Cardiac septum (tissue), 1 donor: Measurements from ENCODE around the gene C5orf63. TPM values are rescaled to one million over a fixed set of nuclear protein-coding genes. Genes with fewer than 3 reads are reported as not detected.
"Not testable (repeated sequence)": the region's sequence is repeated elsewhere in the genome, so short reads cannot be mapped to it uniquely, and the experiment has no call there.

Experiments
- DNase-seq: peaks from one replicate; pipeline ENCODE4 v3.0.0-alpha.2; 2020; ENCODE audit warnings: low spot score
- intact Hi-C: fragments of 100-400 bp; cut with DNase I; formaldehyde crosslinking; loops from one replicate; pipeline ENCODE4 v1.14.0; 2022
- long read RNA-seq: library from polyadenylated mRNA; unstranded; transcript quantifications from one replicate; pipeline ENCODE4 v2.0.0, GENCODE V29; 2021
- total RNA-seq: library from RNA; stranded (reverse); fragmentation: NEBNext Ultra II Directional; extraction: Animal tissue kit (Norgen Biotek cat#: 25700); gene quantifications from one replicate; pipeline ENCODE4 v1.2.1, GENCODE V29; 2021
- donor health status: DM: no; HTN: no; CAD: no.

Gene C5orf63
- 11.5 TPM for total RNA-seq
- long read RNA-seq, full-length matches to known transcripts: 5 of 13 reads
- long read RNA-seq, partial matches to known transcripts: 1 of 13 reads
- long read RNA-seq, other reads (novel, unspliced or antisense): 7 of 13 reads

DNA sequence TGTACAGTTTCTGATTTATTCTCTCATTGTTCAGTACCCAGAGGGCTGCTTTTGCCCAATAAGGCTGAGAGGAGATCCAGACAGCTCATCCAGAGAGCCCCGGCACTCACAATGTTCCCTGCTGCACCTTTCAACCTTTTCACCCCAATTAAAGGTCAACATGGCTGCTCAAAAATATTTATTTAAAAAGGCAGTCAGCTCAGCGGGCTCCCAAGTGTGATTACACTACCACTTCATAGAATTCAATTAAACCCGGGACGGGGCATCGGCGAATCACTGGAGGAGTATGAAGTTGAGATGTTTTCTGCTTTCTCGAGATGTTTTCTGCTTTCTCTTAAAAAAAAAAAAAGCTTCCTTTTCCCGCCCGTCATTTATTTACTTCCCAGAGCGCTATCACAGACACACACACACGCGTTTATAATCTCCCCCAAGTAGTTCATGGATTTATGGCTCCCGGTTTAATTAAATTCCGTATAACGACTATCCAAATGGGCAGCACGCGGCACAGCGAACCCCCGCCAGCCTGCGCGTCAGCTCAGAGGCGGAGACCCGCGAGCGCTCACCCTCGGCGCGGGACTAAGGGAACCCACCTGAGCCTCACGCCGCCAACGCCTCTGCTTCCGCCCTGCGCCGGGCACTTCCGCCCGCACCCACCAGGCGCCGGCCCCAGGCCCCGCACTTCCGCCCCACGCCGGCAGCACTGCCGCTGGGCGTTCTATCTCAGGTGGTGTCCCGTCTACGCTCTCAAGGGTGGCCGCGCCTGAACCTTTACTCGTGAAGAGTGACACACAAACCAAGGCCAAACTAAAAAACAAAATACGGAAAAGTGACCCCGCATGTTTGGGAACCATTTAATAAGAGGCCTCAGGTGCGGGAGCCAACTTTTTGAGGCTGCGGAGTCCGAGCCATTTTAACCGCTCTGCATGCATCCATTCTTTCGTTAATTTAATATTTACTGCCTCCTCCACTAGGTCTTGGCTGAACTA lies at the start of gene C5orf63:
TSS of gene C5orf63 (minus strand) at position 642 of the 986 bp plus-strand sequence. CDS start 14,507 bp downstream, outside the sequence.
- intact Hi-C loops: no loop called here
- peak; percentile 81 for DNase-seq

DNA sequence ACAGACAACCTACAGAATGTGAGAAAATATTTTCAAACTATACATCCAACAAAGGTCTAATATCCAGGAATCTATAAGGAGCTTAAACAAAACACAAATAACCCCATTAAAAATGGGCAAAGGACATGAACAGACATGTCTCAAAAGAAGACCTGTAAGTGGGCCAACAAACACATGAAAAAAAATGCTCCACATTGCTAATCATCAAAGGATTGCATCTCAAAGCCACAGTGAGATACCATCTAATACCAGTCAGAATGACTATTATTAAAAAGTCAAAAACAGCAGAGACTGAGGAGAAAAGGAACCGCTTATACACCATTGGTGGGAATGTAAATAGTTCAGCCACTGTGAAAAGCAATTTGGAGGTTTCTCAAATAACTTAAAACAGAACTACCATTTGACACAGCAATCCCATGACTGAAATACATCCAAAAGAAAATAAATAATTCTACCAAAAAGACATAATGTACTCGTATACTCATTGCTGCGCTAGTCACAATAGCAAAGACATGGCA lies 39.1 kb upstream of the C5orf63 start:
- intact Hi-C loops: no loop called here

DNA sequence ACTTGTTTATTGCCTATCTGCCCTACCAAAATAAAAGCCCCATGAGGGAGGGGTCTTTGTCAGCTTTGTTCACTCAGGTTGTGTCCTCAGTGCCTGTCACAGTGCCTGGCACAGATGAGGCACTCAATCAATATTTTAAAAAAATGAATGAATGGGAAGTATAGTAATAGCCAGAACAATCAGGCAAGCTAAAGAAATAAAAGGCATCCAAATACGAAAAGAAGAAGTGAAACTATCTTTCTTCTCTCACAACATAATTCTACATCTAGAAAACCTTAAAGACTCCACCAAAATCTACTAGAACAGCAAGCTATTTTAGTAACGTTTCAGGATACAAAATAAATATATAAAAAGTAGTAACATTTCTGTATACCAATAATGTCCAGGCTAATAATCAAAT lies 37.8 kb upstream of the C5orf63 start:
- intact Hi-C loops: no loop called here
- no peak for DNase-seq

More for the DNA sequence above, 39.1 kb upstream of the C5orf63 start:
- DNase-seq: no peak

DNA sequence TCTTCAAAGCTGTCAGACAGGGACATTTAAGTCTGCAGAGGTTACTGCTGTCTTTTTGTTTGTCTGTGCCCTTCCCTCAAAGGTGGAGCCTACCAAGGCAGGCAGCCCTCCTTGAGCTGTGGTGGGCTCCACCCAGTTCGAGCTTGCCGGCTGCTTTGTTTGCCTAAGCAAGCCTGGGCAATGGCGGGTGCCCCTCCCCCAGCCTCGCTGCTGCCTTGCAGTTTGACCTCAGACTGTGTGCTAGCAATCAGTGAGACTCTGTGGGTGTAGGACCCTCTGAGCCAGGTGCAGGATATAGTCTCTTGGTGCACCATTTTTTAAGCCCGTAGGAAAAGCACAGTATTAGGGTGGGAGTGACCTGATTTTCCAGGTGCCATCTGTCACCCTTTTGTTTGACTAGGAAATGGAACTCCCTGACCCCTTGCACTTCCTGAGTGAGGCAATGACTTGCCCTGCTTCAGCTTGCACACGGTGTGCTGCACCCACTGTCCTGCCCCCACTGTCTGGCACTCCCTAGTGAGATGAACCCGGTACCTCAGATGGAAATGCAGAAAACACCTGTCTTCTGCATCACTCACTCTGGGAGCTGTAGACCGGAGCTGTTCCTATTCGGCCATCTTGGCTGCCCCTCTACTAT lies 35.4 kb upstream of the C5orf63 start:
- not testable (repeated sequence) for DNase-seq

DNA sequence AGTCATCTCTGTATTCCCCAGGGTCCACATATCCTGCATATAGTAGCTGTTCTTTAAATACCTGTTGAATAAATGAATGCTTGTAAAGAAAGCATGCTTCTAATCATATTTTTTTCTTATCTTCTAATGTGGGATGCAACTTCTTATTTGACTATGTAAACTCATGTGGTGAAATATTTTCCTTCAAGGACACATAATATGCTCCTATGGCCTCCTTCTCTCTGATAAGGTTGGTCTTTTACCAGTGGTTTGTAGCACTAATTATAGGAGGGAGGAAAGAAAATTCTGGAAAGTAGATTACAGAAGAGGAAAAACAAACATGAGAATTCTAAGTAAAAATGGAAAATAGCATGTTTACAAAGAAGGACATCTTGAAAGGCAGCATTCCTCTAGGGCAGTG lies 28.6 kb upstream of the C5orf63 start:
- intact Hi-C loops: no loop called here
- no peak for DNase-seq

More for the DNA sequence above, 35.4 kb upstream of the C5orf63 start:
- intact Hi-C loops: not testable (repeated sequence)

DNA sequence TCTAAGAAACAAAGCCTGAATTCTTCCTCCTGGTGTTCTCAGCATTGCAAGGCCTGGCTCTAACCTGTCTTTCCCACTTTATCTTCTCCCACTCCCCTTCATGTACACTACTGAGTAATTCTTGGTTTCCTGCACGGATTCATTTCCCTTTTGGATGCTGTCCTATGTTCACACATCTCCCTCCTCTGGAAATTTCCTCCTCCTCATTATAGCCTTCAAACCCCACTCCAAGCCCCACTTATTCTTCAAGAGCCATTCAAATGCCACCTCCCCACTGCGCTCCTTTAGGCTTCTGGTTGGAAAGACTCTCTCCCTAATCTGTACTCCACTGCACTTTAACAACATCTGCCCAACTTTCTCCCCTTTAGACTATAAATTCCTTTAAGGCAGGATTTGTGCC lies 28.2 kb upstream of the C5orf63 start:
- DNase-seq: no peak
- intact Hi-C loops: no loop called here

DNA sequence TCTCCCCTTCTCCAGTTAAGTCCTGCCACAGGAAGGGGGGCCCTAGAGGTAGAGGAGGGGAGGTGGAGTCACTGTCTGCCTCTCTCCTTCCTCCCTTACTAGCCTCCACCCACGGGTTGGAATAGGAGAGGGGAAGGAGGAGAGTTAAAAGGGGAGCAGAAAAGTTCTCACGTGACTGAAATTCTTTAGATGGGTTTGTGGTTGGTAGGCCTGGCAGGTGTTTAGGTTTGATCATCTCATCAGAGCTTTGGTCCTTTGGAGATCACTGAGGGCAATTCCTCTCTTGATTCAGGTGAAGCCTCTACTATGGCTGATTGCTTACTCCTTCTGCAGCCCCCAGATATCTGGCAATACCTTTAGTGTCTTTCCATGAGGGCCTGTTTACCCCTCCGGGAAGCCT lies 24.9 kb upstream of the C5orf63 start:
- intact Hi-C loops: no loop called here
- DNase-seq: no peak

DNA sequence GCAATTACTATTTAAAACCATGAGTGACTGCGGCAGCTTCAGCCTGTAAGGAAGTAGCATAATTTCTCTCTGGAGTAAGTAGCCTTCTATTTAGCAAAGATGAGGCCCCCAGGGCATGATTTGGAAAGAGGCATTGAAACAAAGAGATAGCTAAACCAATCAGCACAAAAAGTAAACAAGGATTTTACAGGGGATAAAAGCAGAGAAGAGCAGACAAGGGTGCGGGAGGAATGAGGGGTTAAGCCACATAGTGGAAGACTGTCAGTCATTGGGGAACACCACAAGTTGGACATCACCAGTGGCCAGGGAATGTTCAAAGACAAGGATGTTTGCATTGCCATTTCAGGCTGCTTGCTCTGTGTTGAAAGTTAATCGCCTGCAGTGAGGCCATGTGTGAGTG lies 24.0 kb upstream of the C5orf63 start:
- intact Hi-C loops: no loop called here
- no peak for DNase-seq

DNA sequence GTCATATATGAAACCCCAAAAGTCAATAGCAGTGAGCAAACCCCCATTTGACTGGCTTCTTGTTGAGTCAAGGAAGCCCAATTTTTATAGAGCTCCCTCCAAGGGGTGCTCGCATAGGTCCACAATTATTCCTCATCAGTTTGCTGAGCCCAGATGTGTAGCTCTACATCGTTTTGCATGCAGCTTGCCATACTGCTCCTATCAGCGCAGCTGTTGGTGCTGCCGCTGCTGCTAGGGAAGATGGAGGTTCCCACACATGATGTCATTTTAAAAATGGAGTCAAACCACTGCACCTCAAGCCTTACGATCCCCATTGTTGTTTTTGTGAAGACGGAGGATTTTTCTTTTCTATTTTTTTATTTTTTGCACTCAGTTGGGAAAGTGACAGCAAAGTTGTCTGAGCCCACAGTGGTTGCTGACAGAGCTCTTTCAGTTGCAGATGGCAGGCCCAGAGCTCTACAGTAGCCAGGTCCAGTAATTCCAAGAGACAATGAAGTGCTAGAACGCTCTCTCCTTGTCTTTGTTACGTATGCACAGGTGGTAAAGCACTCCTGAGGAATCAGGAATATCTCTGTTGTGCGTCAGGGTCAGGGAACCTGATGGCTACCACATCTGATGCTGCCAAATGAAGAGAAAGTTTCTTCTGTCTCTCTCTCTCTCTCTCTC lies 23.2 kb upstream of the C5orf63 start:
- intact Hi-C loops: no loop called here
- DNase-seq: no peak

DNA sequence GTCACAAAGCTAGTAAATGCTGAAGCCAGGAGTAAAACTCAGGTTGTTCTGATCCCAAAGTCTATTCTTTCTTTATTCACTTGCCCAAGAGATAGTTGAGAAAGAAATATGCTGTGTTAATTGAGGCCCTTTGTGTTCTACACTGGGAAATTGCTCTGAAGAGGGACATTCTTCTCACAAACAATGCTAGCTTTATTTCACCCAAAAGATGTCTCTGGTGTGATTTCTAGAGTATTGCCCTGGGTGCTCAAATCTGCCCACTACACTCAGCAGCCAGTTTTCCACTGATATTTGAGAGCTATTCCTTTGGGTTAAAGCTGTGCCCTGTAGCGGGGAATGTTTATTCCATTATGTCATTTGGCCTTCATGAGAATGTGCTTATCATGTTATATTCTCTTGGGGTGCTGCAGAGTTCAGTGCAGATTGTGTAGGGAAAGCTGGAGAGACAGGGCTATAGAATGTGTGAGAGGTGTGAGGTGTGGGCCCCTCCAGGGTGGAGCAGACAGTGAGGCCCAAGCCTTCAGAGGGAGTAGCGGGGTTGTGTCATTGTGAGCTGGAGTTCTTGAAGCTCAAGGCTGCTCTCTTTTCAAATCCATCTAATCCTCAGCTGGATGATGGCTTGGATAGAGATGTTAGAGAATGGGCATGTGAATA lies 21.0 kb upstream of the C5orf63 start:
- intact Hi-C loops: no loop called here
- no peak for DNase-seq

DNA sequence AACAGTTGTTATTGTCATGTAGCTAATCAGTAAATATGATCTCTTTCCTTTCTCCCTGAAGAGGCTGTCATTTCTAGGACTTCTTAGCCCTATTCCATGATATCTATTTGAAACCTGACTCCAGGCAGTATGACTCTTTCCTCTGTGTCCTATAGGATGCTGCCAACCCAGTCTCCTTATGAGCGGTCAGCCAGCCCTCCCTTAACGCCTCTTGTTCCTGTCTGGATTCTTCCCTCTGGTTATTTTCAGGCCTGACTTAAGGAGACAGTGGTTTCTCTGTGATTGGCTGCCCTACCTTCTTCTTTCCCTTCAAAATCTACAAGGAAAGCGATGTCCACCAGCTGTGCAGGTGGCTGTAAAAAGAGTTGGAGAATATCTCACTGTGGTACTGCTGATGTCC lies 19.4 kb upstream of the C5orf63 start:
- intact Hi-C loops: no loop called here
- no peak for DNase-seq

DNA sequence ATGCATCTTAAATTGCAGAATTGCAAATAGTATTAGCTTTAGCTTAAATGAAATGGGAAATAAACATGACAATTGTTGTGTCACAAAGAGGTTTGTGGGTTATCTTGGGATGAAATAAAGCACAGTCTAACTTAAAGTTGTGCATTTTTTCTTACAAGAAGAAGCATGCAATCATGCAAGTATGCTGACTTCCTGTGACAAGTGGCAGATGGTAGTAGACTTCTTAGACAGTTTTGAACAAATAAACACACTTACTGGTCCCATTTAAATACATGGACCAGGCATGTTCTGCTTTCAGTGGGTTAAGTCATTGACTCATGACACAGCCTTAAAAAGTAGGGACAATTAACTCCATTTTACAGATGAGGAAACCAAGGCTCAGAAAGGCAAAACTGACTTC lies 15.9 kb upstream of the C5orf63 start:
- intact Hi-C loops: no loop called here
- no peak for DNase-seq

DNA sequence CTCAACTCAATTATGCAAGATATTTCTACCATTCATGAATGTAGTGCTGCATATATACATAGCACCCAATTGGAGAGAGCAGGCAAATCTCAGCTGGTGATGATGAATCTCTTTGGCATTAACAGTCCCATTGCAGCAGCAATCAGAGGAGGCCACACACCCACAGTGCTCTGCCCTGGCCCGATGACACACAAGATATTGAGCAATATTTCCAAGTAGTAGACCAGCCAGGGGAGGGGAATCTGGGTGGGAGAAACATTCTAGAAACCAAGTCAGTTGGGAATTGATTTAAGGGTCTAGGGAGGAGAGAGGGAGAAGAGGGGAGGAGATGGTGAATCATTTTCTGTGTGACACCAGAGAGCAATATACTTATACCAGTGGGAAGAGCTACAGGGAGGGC lies 14.9 kb upstream of the C5orf63 start:
- no peak for DNase-seq

DNA sequence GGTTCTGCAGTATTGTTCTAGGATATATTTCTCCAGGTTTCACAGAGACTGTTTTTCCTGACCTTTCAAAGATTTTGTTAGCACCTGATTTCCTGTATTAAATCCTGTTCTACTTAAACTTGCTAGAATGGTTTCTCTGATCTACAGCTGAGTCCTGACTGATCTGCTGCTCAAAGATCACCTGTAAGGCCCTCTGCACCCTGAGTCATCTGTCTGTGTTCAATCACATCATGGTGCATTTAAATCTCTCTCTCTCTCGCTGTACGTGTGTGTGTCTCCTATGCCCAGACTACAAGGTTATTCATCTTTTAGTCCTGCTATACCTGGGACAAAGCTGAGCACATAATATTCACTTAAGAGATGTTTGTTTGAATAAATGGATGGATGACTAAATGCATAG lies 13.3 kb upstream of the C5orf63 start:
- intact Hi-C loops: no loop called here
- no peak for DNase-seq

More for the DNA sequence above, 14.9 kb upstream of the C5orf63 start:
- intact Hi-C loops: no loop called here

DNA sequence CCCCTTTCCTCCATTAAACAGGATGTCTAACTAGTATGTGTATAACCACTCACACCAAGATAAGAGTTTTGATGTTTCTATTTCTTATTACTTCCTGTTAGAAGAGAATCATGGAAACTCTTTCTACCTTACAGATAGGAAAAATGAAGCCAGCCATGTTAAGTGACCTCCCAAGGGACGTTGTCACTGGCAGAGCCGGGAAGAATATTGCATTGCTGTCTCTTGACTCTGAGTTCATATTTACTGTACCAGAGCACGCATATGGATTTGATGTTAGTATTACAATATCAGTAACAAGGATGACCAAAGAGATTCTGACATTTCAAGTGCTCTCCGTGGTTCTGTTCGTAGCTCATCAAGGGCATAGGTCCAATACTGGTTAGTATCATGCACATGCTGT lies 12.5 kb upstream of the C5orf63 start:
- no peak for DNase-seq
- intact Hi-C loops: no loop called here

DNA sequence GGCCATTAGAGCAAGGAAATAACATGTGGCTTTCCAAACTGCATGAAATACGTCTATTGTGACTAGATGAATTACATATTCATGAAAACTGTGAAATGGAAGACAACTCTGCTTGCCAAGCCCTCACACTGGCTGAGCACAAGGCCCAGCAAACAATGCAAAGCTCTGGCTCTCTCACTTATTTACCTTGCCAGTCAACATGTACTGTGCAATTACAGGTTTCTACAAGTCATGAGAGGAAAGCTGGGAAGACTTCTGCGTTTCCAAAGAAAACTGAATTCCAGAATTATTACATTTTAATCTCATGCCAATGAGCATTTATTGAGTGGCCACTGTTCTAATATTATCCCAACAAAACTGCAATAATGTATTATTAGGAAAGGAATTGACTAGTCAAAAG lies 12.1 kb upstream of the C5orf63 start:
- intact Hi-C loops: no loop called here
- no peak for DNase-seq

DNA sequence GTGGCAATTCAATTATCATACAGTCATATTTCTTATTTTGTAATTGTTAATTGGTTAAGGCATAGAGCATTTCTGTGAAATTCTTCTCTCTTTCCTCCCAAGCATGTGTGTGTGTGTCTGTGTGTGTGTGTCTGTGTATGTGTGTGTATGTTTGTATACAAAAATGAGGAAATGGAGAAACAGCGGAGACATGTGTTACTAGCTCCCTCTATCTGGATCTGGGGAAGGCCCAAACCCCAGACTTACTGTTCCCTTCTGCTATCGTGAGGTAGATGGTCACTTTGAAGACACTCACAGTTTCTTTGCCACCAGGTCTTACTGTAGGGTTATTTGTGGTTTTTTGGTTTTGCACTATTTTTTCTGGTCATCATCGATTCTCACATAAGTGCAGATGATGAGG lies 11.4 kb upstream of the C5orf63 start:
- intact Hi-C loops: no loop called here
- DNase-seq: no peak

DNA sequence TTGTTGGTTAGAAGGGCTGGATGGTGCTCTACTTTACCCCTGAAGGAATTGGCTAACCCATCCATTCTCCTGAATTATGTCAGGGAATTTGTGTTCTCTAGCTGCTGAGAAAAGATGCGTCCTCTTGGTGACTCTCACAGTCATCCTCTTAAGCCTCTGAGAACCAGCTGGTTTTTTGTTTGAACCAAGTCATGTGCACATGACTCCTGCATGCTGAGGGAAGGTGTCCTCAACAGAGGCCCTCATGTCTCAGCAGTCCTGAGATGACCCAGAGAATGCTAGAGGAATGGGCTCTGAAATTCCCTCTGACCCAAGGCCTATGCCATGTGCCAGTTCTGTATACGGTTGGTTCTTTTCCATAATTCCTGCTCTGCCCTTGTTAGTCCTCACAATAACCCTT lies 10.4 kb upstream of the C5orf63 start:
- intact Hi-C loops: no loop called here
- no peak for DNase-seq

DNA sequence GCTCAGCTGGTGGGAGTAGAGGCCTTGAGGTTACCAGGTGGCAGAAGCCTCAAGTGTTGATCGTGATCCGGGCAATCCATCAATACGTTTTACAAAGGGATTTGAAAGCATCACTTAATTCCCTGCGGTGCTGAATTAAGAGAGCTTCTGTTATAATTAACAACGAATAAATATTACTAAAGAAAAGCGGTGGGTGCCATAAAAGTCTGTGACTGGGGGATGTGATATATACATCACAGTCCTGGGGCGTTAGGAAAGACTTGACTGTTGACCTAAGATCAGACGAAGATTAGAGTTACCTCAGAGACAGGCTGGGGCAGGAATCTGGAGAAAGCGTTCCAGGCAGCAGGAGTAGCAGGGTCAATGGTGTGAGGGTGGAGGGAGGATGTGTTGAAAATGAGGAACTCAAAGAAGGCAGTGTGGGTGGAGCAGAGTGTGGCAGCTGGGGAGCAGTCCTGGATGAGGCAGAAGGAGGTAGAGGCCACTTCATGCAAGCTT lies 6.7 kb upstream of the C5orf63 start:
- intact Hi-C loops: no loop called here
- no peak for DNase-seq
